Mesendoderm (in vitro differentiated cells): Measurements from ENCODE around the gene MICB. TPM values are rescaled to one million over a fixed set of nuclear protein-coding genes. Genes with fewer than 3 reads are reported as not detected.
"Not testable (repeated sequence)": the region's sequence is repeated elsewhere in the genome, so short reads cannot be mapped to it uniquely, and the experiment has no call there.

ENCODE experiments used
- DNase-seq: peaks from one replicate; pipeline ENCODE4 v3.0.0; 2013
- H2AK5ac ChIP-seq: 2 replicates; pipeline ENCODE4 v1.6.1; 2013; ENCODE audit warnings: low read length, inconsistent platforms
- H2BK120ac ChIP-seq: 2 replicates; pipeline ENCODE4 v1.6.1; 2013; ENCODE audit warnings: low read depth, mild to moderate bottlenecking, low read length, moderate library complexity, mixed read lengths
- H2BK15ac ChIP-seq: replicated peaks from 2 replicates; pipeline ENCODE4 v1.6.1; 2013; ENCODE audit warnings: low read depth, mild to moderate bottlenecking, moderate library complexity
- H2BK5ac ChIP-seq: 2 replicates; pipeline ENCODE4 v1.6.1; 2013; ENCODE audit warnings: low read length, inconsistent platforms
- H3K18ac ChIP-seq: 2 replicates; pipeline ENCODE4 v1.6.1; 2013; ENCODE audit warnings: mild to moderate bottlenecking, low read length, mixed read lengths
- H3K23ac ChIP-seq: one replicate; pipeline ENCODE4 v1.6.1; 2013; ENCODE audit warnings: low read length
- H3K27ac ChIP-seq: 2 replicates; pipeline ENCODE4 v1.5.1; 2013; ENCODE audit warnings: low read depth, mild to moderate bottlenecking, inconsistent platforms, low read length, moderate library complexity
- H3K27me3 ChIP-seq: 2 replicates; pipeline ENCODE4 v1.6.1; 2013; ENCODE audit warnings: low read length, control low read depth, mild to moderate bottlenecking, inconsistent platforms; ENCODE audit not compliant: insufficient read depth, poor library complexity
- H3K36me3 ChIP-seq: 2 replicates; pipeline ENCODE4 v1.6.1; 2013; ENCODE audit warnings: low read length, inconsistent platforms; ENCODE audit not compliant: control insufficient read depth, insufficient read depth
- H3K4ac ChIP-seq: one replicate; pipeline ENCODE4 v1.6.1; 2013; ENCODE audit warnings: low read depth, mild to moderate bottlenecking, low read length, moderate library complexity
- H3K4me1 ChIP-seq: 2 replicates; pipeline ENCODE4 v1.6.1; 2013; ENCODE audit warnings: low read depth, low read length, inconsistent platforms; ENCODE audit not compliant: control insufficient read depth
- H3K4me2 ChIP-seq: 2 replicates; pipeline ENCODE4 v1.6.1; 2013; ENCODE audit warnings: low read length
- H3K4me3 ChIP-seq: 2 replicates; pipeline ENCODE4 v1.5.1; 2013; ENCODE audit warnings: mild to moderate bottlenecking, low read length
- H3K56ac ChIP-seq: one replicate; pipeline ENCODE4 v1.6.1; 2013; ENCODE audit warnings: low read length
- H3K79me1 ChIP-seq: 2 replicates; pipeline ENCODE4 v1.6.1; 2013; ENCODE audit warnings: low read length, inconsistent platforms
- H3K79me2 ChIP-seq: 2 replicates; pipeline ENCODE4 v1.6.1; 2013; ENCODE audit warnings: mild to moderate bottlenecking, low read length; ENCODE audit not compliant: control insufficient read depth, insufficient read depth
- H3K9ac ChIP-seq: 2 replicates; pipeline ENCODE4 v1.6.1; 2013; ENCODE audit warnings: low read length, inconsistent platforms
- H4K5ac ChIP-seq: one replicate; pipeline ENCODE4 v1.6.1; 2013; ENCODE audit warnings: low read length
- H4K8ac ChIP-seq: one replicate; pipeline ENCODE4 v1.6.1; 2013; ENCODE audit warnings: low read depth, mild to moderate bottlenecking, control low read depth, low read length, moderate library complexity
- WGBS: extraction: QIAGEN DNeasy Blood & Tissue Kit; methylation state at CpG from one replicate; pipeline ENCODE4 v1.1.7; 2013; ENCODE audit warnings: low lambda C conversion rate, missing lambda C conversion rate; ENCODE audit not compliant: insufficient coverage; ENCODE audit errors: extremely low coverage; 5-methylcytosine and 5-hydroxymethylcytosine counted together
- polyA plus RNA-seq, 2 experiments: library from polyadenylated mRNA; stranded (reverse); fragments of 200-250 nt; gene quantifications; one replicate each; pipeline ENCODE4 v1.2.3, GENCODE V29; 2013

The MICB gene
- polyA plus RNA-seq (2013, experiment 1 of 2) = 6.1 TPM
- 6.3 TPM for polyA plus RNA-seq (2013, experiment 2 of 2)

DNA sequence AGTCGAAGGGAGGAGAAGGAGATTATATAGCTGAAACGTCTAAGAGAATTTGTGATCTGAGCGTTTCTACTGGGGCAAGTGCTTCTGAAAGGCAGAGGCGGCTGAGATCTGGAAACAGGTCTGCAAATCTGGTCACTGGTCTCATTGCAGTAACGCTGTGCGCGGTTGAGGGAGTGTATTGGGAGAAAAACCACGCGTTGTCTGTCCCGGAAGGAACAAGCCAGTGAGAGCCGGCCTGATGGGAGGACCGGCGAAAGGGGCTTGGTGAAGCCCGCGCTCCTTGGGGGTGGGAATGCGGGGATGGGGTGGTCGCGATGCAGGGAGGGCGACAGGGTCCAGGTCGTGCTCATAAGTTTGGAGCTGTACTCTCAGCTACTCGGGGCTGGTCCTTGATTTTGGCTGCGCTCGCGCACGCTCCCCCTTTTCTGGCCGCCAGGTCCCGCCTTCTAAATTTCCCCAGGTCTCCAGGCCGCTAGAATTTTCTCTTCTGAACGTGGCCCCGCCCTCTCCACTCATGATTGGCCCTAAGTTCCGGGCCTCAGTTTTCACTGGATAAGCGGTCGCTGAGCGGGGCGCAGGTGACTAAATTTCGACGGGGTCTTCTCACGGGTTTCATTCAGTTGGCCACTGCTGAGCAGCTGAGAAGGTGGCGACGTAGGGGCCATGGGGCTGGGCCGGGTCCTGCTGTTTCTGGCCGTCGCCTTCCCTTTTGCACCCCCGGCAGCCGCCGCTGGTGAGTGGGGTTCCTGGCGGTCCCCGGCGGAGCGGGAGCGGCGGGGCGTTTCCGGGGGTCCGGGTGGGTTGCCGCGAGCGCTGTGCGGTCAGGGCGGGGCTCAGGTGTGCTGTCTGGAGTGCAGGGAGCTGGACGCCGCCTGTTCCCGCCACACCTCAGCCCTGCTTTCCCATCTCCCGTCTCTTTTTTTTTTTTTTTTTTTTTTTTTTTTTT lies at the start of gene MICB:
Gene MICB (plus strand): TSS at position 615 of the 946 bp plus-strand sequence. CDS start 49 bp downstream, at position 664.
- H2AK5ac ChIP-seq = no peak within 1 kb of the TSS
- peak within 1 kb of the TSS; percentile 59 for H3K4me2 ChIP-seq
- WGBS = no CpG with 5 or more reads among the region's 64 CpGs
- H3K79me1 ChIP-seq = no peaks in the 10 kb centered on the region
- H3K27me3 ChIP-seq = no peaks in the 10 kb centered on the region
- no peak within 1 kb of the TSS for H3K4ac ChIP-seq
- no peak within 1 kb of the TSS for H2BK5ac ChIP-seq
- H3K4me3 ChIP-seq = peak within 1 kb of the TSS; percentile 41
- peak within 1 kb of the TSS; percentile 64 for H3K9ac ChIP-seq
- no peaks in the 10 kb centered on the region for H3K4me1 ChIP-seq
- H3K23ac ChIP-seq = no peak within 1 kb of the TSS
- no peak within 1 kb of the TSS for H2BK120ac ChIP-seq
- no peak within 1 kb of the TSS for H3K27ac ChIP-seq
- no peak within 1 kb of the TSS for H4K5ac ChIP-seq
- H3K18ac ChIP-seq = peak within 1 kb of the TSS; percentile 54
- no peak within 1 kb of the TSS for H4K8ac ChIP-seq
- no peaks in the 10 kb centered on the region for H3K36me3 ChIP-seq
- peak within 1 kb of the TSS; percentile 86 for H3K56ac ChIP-seq
- no peak within 1 kb of the TSS for H2BK15ac ChIP-seq
- peak; percentile 93 for DNase-seq
- H3K79me2 ChIP-seq = no peaks in the 10 kb centered on the region

DNA sequence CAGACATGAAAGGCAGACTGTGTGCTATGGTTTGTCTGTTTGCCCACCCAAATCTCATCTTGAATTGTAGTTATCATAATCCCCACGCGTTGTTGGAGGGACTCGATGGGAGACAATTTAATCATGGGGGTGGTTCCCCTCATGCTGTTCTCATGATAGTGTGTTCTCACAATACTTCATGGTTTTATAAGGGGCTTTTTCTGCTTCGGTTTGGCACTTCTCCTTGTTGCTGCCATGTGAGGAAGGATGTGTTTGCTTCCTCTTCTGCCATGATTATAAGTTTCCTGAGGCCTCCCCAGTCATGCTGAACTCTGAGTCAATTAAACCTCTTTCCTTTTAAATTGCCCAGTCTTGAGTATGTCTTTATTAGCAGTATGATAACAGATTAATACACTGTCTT lies 47.2 kb upstream of the MICB start:
- no peak overlapping the region for H4K5ac ChIP-seq
- H3K9ac ChIP-seq = no peak overlapping the region
- H3K18ac ChIP-seq = no peak overlapping the region
- H4K8ac ChIP-seq = no peak overlapping the region
- H3K79me1 ChIP-seq = no peaks in the 10 kb centered on the region
- H3K4me1 ChIP-seq = no peaks in the 10 kb centered on the region
- no peaks in the 10 kb centered on the region for H3K79me2 ChIP-seq
- no peak overlapping the region for H3K4me2 ChIP-seq
- H3K27me3 ChIP-seq = no peaks in the 10 kb centered on the region
- H3K36me3 ChIP-seq = no peaks in the 10 kb centered on the region
- WGBS = no CpG with 5 or more reads among the region's 4 CpGs
- no peak overlapping the region for H3K27ac ChIP-seq
- H3K56ac ChIP-seq = no peak overlapping the region
- H2AK5ac ChIP-seq = no peak overlapping the region
- H2BK120ac ChIP-seq = no peak overlapping the region
- no peak for DNase-seq
- H3K23ac ChIP-seq = no peak overlapping the region
- no peak overlapping the region for H3K4ac ChIP-seq
- no peak overlapping the region for H3K4me3 ChIP-seq
- no peak overlapping the region for H2BK15ac ChIP-seq
- H2BK5ac ChIP-seq = no peak overlapping the region

DNA sequence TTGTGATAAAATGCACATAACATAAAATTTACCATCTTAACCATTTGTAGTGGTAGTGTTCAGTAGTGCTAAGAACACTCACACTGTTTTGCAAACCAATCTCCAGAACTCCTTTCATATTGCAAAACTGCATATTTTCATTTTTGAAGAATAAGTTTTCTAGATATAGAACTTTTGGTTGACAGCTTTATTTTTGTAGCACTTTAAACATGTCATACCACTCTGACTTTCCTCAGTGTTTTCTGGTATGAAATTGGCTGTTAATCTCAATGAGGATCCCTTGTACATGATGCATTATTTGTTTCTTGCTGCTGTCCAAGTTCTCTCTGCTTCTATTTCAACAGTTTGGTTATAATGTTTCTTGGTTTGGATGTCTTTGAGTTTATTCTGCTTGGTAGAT lies 45.1 kb upstream of the MICB start:
- no peak for DNase-seq
- Histone ChIP-seq H3K4me1 (no peaks in the 10 kb centered on the region), H2BK120ac (no peak overlapping the region), H3K18ac (no peak overlapping the region), H3K23ac (no peak overlapping the region), H4K8ac (no peak overlapping the region), H3K56ac (no peak overlapping the region), H2BK15ac (no peak overlapping the region), H3K36me3 (no peaks in the 10 kb centered on the region), H3K27ac (no peak overlapping the region), H3K79me2 (no peaks in the 10 kb centered on the region), H4K5ac (no peak overlapping the region), H3K4me3 (no peak overlapping the region), H2AK5ac (no peak overlapping the region), H3K9ac (no peak overlapping the region), H3K4ac (no peak overlapping the region), H3K79me1 (no peaks in the 10 kb centered on the region), H3K27me3 (no peaks in the 10 kb centered on the region), H2BK5ac (no peak overlapping the region), H3K4me2 (no peak overlapping the region)

DNA sequence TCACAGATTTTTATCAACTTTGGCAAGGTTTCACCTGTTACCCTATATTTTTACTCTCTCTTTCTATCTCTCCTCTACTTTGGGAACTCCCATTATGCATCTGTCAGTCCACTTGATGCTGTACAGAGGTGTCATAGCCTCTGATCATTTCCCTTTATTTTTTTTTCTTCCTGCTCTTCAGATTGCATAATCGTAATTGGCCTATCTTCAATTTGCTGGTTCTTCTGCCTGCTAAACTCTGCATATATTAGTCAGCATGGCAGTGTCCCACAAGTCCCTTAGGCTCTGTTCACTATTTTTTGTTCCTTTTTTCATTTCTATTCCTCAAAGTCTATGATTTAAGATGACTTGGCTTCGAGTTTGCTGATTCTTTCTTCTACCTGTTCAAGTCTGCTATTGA lies 44.7 kb upstream of the MICB start:
- no peaks in the 10 kb centered on the region for H3K27me3 ChIP-seq
- H3K4ac ChIP-seq = no peak overlapping the region
- no peak overlapping the region for H3K56ac ChIP-seq
- no peak overlapping the region for H2BK5ac ChIP-seq
- no peak overlapping the region for H3K23ac ChIP-seq
- no peak for DNase-seq
- no peaks in the 10 kb centered on the region for H3K79me2 ChIP-seq
- no peak overlapping the region for H3K18ac ChIP-seq
- H4K5ac ChIP-seq = no peak overlapping the region
- H3K4me3 ChIP-seq = no peak overlapping the region
- H3K27ac ChIP-seq = no peak overlapping the region
- H3K79me1 ChIP-seq = no peaks in the 10 kb centered on the region
- no peak overlapping the region for H2AK5ac ChIP-seq
- H3K9ac ChIP-seq = no peak overlapping the region
- no peak overlapping the region for H3K4me2 ChIP-seq
- H4K8ac ChIP-seq = no peak overlapping the region
- H2BK120ac ChIP-seq = no peak overlapping the region
- no peaks in the 10 kb centered on the region for H3K36me3 ChIP-seq
- H2BK15ac ChIP-seq = no peak overlapping the region
- no CpG with 5 or more reads among the region's 2 CpGs for WGBS
- no peaks in the 10 kb centered on the region for H3K4me1 ChIP-seq

DNA sequence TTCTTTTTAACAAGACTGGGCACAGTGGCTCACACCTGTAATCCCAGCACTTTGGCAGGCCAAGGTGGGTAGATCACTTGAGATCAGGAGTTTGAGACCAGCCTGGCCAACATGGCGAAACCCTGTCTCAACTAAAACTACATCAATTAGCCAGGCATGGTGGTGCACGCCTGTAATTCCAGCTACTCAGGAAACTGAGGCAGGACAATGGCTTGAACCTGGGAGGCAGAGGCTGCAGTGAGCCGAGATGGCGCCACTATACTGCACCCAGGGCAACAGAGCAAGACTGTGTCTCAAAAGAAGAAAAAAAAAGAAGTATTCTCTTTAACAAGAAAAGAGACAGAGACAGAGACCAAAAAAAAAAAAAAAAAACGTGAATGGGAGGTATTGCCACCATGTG lies 38.1 kb upstream of the MICB start:
- not testable (repeated sequence) for H3K4me2 ChIP-seq, H3K23ac ChIP-seq, H3K4ac ChIP-seq, H3K79me2 ChIP-seq, H2AK5ac ChIP-seq, H3K9ac ChIP-seq, H3K4me1 ChIP-seq, H3K56ac ChIP-seq, DNase-seq, H2BK5ac ChIP-seq, H3K18ac ChIP-seq, H3K79me1 ChIP-seq, H4K8ac ChIP-seq, H3K4me3 ChIP-seq, H3K27ac ChIP-seq, H4K5ac ChIP-seq, H2BK15ac ChIP-seq, H3K36me3 ChIP-seq, H3K27me3 ChIP-seq, H2BK120ac ChIP-seq
- WGBS = no CpG with 5 or more reads among the region's 5 CpGs
